NCI-H226 (cell line): ENCODE data around the gene OBSCN.

Experiments
- DNase-seq: peaks from one replicate; pipeline ENCODE4 v3.0.0-alpha.2; 2015

OBSCN gene

DNA sequence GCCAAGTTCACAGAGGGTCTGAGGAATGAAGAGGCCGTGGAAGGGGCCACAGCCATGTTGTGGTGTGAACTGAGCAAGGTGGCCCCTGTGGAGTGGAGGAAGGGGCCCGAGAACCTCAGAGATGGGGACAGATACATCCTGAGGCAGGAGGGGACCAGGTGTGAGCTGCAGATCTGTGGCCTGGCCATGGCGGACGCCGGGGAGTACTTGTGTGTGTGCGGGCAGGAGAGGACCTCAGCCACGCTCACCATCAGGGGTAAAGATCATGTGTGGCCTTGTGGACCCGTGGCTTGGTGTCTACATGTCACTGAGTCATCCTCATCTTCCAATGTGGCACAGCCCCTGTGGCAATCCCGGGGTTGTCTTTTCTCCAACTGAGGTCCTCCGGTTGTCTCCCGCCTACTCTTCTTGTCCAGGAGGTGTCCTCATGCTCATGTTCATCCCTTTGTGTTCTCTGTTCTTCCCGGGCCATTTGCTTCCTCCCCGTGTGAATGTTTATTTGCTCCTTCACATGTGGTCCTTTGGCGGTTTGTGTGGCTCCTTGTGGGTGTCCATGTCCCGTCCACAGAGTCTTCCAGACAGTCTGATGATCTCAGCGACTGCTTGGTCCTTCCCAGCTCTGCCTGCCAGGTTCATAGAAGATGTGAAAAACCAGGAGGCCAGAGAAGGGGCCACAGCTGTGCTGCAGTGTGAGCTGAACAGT lies 84.2 kb downstream of the OBSCN start:
- no peak for DNase-seq

- no peak for DNase-seq
These were observed 84.7 kb downstream of the OBSCN start for GRCh38 chr1:228292609-228292911.

DNA sequence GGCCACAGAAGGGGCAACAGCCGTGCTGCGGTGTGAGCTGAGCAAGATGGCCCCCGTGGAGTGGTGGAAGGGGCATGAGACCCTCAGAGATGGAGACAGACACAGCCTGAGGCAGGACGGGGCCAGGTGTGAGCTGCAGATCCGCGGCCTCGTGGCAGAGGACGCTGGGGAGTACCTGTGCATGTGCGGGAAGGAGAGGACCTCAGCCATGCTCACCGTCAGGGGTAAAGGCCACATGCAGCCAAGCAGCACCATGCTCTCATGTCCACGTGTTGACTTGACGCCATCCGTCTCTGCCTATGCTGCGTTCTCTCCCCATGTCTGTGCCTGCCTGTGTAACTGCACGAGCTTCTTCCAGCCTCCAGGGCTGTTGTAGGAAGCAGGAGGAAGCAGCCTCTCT lies 85.5 kb downstream of the OBSCN start:
- DNase-seq: no peak

- no peak for DNase-seq
These were observed 86.1 kb downstream of the OBSCN start for GRCh38 chr1:228293816-228294500.

GRCh38 chr1:228294717-228295116 lies 86.9 kb downstream of the OBSCN start:
- no peak for DNase-seq

- DNase-seq: no peak
These were observed 87.4 kb downstream of the OBSCN start for GRCh38 chr1:228295201-228295600.

DNA sequence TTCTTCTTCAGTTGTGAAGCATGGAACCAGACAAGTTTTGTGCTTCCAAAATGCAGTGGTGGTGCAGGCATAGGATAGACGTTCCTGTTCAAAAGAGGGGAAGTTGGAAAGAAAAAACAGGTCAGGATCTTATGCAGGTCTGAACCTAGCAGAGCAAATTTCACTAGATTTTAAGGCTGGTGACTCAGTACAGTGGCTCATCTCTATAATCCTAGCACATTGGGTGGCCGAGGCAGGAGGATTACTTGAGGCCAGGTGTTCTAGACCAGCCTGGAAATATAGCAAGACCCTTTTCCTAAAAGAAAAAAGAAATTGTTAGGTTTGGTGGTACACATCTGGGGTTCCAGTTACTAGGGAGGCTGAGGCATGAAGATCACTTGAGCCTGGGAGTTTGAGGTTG lies 88.1 kb downstream of the OBSCN start:
- DNase-seq: no peak

DNA sequence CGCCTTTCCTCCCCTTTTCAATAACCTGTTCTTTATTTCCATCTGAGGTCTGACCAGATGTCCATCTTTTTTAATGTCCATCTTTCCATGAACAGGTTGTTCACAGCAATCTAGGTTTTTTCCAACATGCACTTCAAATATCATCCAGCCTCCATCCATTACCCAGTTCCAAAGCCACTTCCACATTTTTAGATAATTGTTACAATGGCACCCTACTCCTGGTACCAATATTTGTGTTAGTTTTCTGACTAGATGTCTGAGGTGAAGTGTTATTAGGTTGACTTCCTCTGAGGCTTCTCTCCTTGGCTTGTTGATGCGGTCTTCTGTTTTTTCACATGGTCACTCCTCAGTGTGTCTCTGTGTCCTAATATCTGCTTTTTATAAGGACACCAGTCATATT lies 89.4 kb downstream of the OBSCN start:
- no peak for DNase-seq

GRCh38 chr1:228297822-228298221 lies 90.0 kb downstream of the OBSCN start:
- DNase-seq: no peak

- no peak for DNase-seq
These were observed 90.6 kb downstream of the OBSCN start for GRCh38 chr1:228298471-228298870.

GRCh38 chr1:228299211-228299610 lies 91.4 kb downstream of the OBSCN start:
- no peak for DNase-seq

- no peak for DNase-seq
These were observed 92.1 kb downstream of the OBSCN start for GRCh38 chr1:228299901-228300300.

DNA sequence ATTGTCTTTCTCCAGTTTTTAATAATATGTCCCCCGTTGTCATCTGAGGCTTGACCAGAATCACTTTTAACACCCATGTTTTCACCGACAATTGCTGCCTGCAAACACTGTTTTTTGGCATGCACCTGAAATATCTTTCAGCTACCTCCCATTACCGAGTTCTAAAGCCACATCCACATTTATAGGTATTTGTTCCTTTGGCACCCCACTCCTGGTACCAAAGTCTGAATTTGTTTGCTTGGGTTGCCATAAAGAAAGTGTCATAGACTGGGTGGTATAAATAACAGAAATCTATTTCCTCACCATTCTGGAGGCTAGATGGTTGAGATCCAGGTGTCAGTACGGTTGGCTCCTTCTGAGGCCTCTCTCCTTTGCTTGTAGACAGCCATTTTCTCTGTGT lies 94.2 kb downstream of the OBSCN start:
- DNase-seq: no peak

GRCh38 chr1:228303596-228303995 lies 95.8 kb downstream of the OBSCN start:
- DNase-seq: no peak

GRCh38 chr1:228304225-228304624 lies 96.4 kb downstream of the OBSCN start:
- DNase-seq: no peak

DNA sequence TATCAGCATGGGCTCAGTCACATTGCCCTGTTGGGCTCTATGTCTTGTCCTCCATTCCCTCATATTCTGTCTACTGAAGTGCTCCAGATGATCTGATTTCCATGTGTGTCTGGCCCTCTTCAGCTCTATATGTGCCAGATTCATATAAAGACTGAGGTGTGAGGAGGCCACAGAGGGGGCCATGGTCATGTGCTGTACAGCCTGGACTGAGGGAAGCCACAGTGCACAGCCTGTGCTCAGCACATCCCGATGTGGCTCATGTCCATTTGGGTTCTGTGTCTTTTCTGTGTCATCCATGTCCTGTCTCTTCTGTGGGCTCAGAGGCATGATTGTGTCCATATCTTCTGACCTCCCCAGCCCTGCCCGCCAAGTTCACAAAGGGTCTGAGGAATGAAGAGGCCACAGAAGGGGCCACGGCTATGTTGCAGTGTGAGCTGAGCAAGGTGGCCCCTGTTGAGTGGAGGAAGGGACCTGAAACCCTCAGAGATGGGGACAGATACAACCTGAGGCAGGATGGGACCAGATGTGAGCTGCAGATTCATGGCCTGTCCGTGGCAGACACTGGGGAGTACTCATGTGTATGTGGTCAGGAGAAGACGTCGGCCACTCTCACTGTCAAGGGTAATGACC lies 97.0 kb downstream of the OBSCN start:
- DNase-seq: no peak

- DNase-seq: no peak
These were observed 97.9 kb downstream of the OBSCN start for GRCh38 chr1:228305721-228306152.

GRCh38 chr1:228306275-228307217 lies 98.7 kb downstream of the OBSCN start:
- no peak for DNase-seq

- no peak for DNase-seq
These were observed 99.6 kb downstream of the OBSCN start for GRCh38 chr1:228307218-228308023.

DNA sequence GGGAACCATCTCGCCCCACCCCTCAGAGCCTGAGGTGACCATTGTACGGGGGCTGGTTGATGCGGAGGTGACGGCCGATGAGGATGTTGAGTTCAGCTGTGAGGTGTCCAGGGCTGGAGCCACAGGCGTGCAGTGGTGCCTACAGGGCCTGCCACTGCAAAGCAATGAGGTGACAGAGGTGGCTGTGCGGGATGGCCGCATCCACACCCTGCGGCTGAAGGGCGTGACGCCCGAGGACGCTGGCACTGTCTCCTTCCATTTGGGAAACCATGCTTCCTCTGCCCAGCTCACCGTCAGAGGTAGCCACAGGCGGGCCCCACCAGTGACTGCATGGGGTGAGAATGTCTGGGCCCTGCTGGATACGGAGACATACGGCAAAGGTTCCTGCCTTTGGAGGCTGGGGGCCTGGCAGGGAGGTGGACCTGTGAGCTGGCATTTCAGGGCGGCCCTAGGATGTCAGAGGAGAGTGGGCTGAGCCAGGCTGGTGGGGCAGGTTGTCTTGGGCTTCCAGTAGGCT lies 100.3 kb downstream of the OBSCN start:
- DNase-seq: no peak

DNA sequence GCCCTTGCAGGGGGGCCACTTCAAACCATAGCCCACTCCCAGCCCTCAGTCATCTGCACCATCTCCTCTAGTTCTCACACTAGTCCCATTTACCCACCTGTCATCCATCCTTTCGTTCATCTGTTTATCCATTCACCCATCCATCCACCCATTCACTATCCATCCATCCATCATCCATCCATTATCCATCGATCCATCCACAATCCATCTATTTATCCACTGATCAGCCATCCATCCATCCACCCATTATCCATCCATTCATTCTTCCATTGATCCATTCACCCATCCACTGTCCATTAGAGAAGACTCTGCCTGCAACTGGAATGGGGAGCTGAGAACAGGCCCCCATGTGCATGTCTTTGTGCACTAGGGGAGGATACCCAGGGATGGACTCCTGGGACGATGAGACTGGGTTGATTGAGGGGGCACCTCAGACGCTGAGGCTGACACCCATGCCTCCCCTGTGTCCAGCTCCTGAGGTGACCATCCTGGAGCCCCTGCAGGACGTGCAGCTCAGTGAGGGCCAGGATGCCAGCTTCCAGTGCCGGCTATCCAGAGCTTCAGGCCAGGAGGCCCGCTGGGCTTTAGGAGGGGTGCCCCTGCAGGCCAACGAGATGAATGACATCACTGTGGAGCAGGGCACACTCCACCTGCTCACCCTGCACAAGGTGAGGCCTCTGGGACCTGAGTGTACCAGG lies 100.9 kb downstream of the OBSCN start:
- no peak for DNase-seq
